OCI-LY7 (cell line): Measurements from ENCODE around the gene EXOC4. TPM values are rescaled to one million over a fixed set of nuclear protein-coding genes. Genes with fewer than 3 reads are reported as not detected.

Source experiments
- BruUV-seq: library from RNA; stranded (reverse); fragments of 400-500 nt; replicated peaks from 2 replicates; lab custom pipeline; 2021; lab: Mats Ljungman, UMichigan
- CTCF ChIA-PET: fragments of 300-600 bp; sonication (Branson Sonifier 250); formaldehyde crosslinking; loops from one replicate; lab custom pipeline; 2022; ENCODE audit warnings: antibody characterized with exemption; ENCODE audit not compliant: unreplicated experiment; lab: Charles Lee
- POLR2A ChIA-PET: fragments of 300-600 bp; sonication (Branson Sonifier 250); formaldehyde crosslinking; loops from one replicate; lab custom pipeline; 2022; ENCODE audit warnings: antibody characterized with exemption; lab: Charles Lee
- DNase-seq: peaks from one replicate; pipeline ENCODE4 v3.0.0-alpha.2; 2015; ENCODE audit warnings: low spot score
- H2AFZ ChIP-seq: fragments of 200-600 bp; sonication (generic), shearing (Covaris generic); 2 replicates; pipeline ENCODE4 v1.6.1; 2014; ENCODE audit warnings: mild to moderate bottlenecking, antibody characterized with exemption, low read length, moderate library complexity
- H3K27ac ChIP-seq: fragments of 200-600 bp; sonication (generic); 2 replicates; pipeline ENCODE4 v1.5.1; 2014; ENCODE audit warnings: mixed run types, low read depth, mild to moderate bottlenecking, moderate library complexity, low read length, inconsistent platforms; ENCODE audit not compliant: poor library complexity, severe bottlenecking
- H3K36me3 ChIP-seq: fragments of 200-600 bp; sonication (generic); 2 replicates; pipeline ENCODE4 v1.6.1; 2014; ENCODE audit warnings: mild to moderate bottlenecking, antibody characterized with exemption, low read length, moderate library complexity, mixed read lengths; ENCODE audit not compliant: insufficient read depth
- H3K4me1 ChIP-seq: fragments of 200-600 bp; sonication (generic); 2 replicates; pipeline ENCODE4 v1.5.1; 2014; ENCODE audit warnings: mild to moderate bottlenecking, low read length; ENCODE audit not compliant: insufficient read depth, poor library complexity, severe bottlenecking
- H3K4me2 ChIP-seq: fragments of 200-600 bp; sonication (generic); 2 replicates; pipeline ENCODE4 v1.6.1; 2014; ENCODE audit warnings: mild to moderate bottlenecking, low read length
- H3K4me3 ChIP-seq: fragments of 200-600 bp; sonication (generic); 2 replicates; pipeline ENCODE4 v1.5.1; 2014; ENCODE audit warnings: mild to moderate bottlenecking, low read depth, low read length; ENCODE audit not compliant: poor library complexity, severe bottlenecking
- H3K79me2 ChIP-seq: fragments of 200-600 bp; sonication (generic); 2 replicates; pipeline ENCODE4 v1.6.1; 2016; ENCODE audit warnings: low read depth, mild to moderate bottlenecking, low read length, moderate library complexity, mixed read lengths; ENCODE audit not compliant: insufficient read depth
- H3K9me2 ChIP-seq: fragments of 200-600 bp; sonication (generic); 2 replicates; pipeline ENCODE4 v1.6.1; 2016; ENCODE audit warnings: mild to moderate bottlenecking, low read length, mixed read lengths; ENCODE audit not compliant: insufficient read depth
- H3K9me3 ChIP-seq: fragments of 200-600 bp; sonication (generic); 2 replicates; pipeline ENCODE4 v1.6.1; 2014; ENCODE audit warnings: mild to moderate bottlenecking, mixed run types, low read length, mixed read lengths
- H4K20me1 ChIP-seq: fragments of 200-600 bp; sonication (generic); 2 replicates; pipeline ENCODE4 v1.6.1; 2014; ENCODE audit warnings: mild to moderate bottlenecking, antibody characterized with exemption, low read length, moderate library complexity, mixed read lengths; ENCODE audit not compliant: insufficient read depth
- CTCF ChIP-seq: fragments of 200-600 bp; sonication (generic); conservative IDR thresholded peaks from 2 replicates; pipeline ENCODE4 v1.5.1; 2014; ENCODE audit warnings: mild to moderate bottlenecking, antibody characterized with exemption, low read length, moderate library complexity, mixed read lengths
- EZH2phosphoT487 ChIP-seq: fragments of 200-600 bp; sonication (generic); IDR thresholded peaks from 2 replicates; pipeline ENCODE4 v1.6.1; 2018; ENCODE audit warnings: low read depth, borderline replicate concordance, mild to moderate bottlenecking, mixed run types, antibody characterized with exemption, low read length, moderate library complexity, mixed read lengths
- intact Hi-C: fragments of 100-400 bp; cut with micrococcal nuclease; formaldehyde crosslinking; loops from one replicate; pipeline ENCODE4 v1.10.0; 2022; ENCODE audit not compliant: unreplicated experiment
- total RNA-seq, 2 experiments: library from RNA; depleted of rRNA in 1 of 2; stranded (reverse); fragments of >200 nt in 1 of 2; shearing (Covaris generic) in 1 of 2; gene quantifications; 2 replicates each; pipeline ENCODE4 v1.2.3, GENCODE V29; 2014 to 2022

Gene EXOC4
- total RNA-seq, 2 experiments from 2014 or later, result 75.1 to 93.2 TPM

- H3K4me2 ChIP-seq, result no peak overlapping the region
- TF ChIP-seq CTCF (no peak), EZH2phosphoT487 (no peak)
- POLR2A ChIA-PET, result no interaction called here
- H3K79me2 ChIP-seq, result no peaks in the 10 kb centered on the region
- no peak overlapping the region for H3K27ac ChIP-seq
- no peak overlapping the region for H2AFZ ChIP-seq
- CTCF ChIA-PET, result no interaction called here
- H4K20me1 ChIP-seq, result no peaks in the 10 kb centered on the region
- BruUV-seq, result no TSS peak
- H3K36me3 ChIP-seq, result no peaks in the 10 kb centered on the region
- H3K4me1 ChIP-seq, result no peaks in the 10 kb centered on the region
- no peak overlapping the region for H3K4me3 ChIP-seq
- no peaks in the 10 kb centered on the region for H3K9me3 ChIP-seq
- no peak for DNase-seq
- intact Hi-C loops, result no loop called here
- no peaks in the 10 kb centered on the region for H3K9me2 ChIP-seq
These were observed 461.8 kb downstream of the EXOC4 start for GRCh38 chr7:133714654-133715053.

DNA sequence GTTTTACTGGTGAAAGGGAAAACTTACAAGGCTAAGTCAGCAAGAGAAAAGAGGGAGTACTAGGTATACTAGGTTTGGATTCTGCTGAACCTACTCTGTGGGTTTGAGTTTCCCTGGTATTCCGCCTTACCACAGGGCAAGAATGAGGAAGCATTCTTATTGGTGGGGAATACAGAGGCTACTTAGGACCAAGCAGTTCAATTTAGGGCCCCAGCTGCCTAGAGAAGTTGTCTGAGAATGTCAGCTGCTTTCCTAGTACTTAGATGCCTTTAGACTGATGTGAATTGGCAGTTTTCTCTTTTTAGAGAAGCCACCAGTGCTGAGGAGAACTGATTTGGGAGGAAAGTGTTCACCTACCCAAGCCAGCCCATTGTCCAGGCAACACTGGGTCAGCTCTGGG lies 465.3 kb downstream of the EXOC4 start:
- Histone ChIP-seq H3K79me2 (no peaks in the 10 kb centered on the region), H3K4me2 (no peak overlapping the region), H3K4me1 (no peaks in the 10 kb centered on the region), H3K36me3 (no peaks in the 10 kb centered on the region), H3K27ac (no peak overlapping the region), H3K9me3 (no peaks in the 10 kb centered on the region), H3K9me2 (no peaks in the 10 kb centered on the region), H4K20me1 (no peaks in the 10 kb centered on the region), H3K4me3 (no peak overlapping the region), H2AFZ (no peak overlapping the region)
- no peak for TF ChIP-seq CTCF
- no peak for TF ChIP-seq EZH2phosphoT487
- no peak for DNase-seq
- intact Hi-C loops, result no loop called here
- ChIA-PET CTCF (no interaction called here), POLR2A (no interaction called here)
- no TSS peak for BruUV-seq

GRCh38 chr7:133723044-133723443 lies 470.2 kb downstream of the EXOC4 start:
- no peaks in the 10 kb centered on the region for H4K20me1 ChIP-seq
- no peaks in the 10 kb centered on the region for H3K4me1 ChIP-seq
- no peak for TF ChIP-seq CTCF
- TF ChIP-seq EZH2phosphoT487, result no peak
- ChIA-PET POLR2A (interaction anchor here (0.6 to 0.7 kb wide), 2 partner anchors 22 to 381 kb away, joined by 3 read pairs; no protein-coding TSS in a partner anchor), CTCF (no interaction called here)
- no peak for DNase-seq
- no TSS peak for BruUV-seq
- no peaks in the 10 kb centered on the region; the same call in 1 of the 2 replicates for H3K9me2 ChIP-seq
- H3K79me2 ChIP-seq, result no peaks in the 10 kb centered on the region
- no peaks in the 10 kb centered on the region for H3K9me3 ChIP-seq
- H2AFZ ChIP-seq, result no peak overlapping the region
- intact Hi-C loops, result no loop called here
- no peak overlapping the region for H3K27ac ChIP-seq
- no peaks in the 10 kb centered on the region for H3K36me3 ChIP-seq
- no peak overlapping the region for H3K4me3 ChIP-seq
- no peak overlapping the region for H3K4me2 ChIP-seq
